SU-DHL-6 (cell line): ENCODE data around the gene TOM1L2.

Source experiments
- CTCF ChIP-seq: fragments of 200-600 bp; sonication (generic); IDR thresholded peaks from one replicate; pipeline ENCODE4 v1.5.1; 2017; ENCODE audit warnings: antibody characterized with exemption, mild to moderate bottlenecking, low read length, moderate library complexity; ENCODE audit not compliant: insufficient read depth, poor library complexity, severe bottlenecking
- EZH2phosphoT487 ChIP-seq: fragments of 200-600 bp; sonication (generic), shearing (Covaris generic); conservative IDR thresholded peaks from 2 replicates; pipeline ENCODE4 v1.6.1; 2018; ENCODE audit warnings: mild to moderate bottlenecking, antibody characterized with exemption, low read length, moderate library complexity, mixed read lengths

- TF ChIP-seq CTCF (no peak), EZH2phosphoT487 (no peak)
These were observed 176.9 kb downstream of the TOM1L2 start for GRCh38 chr17:17795296-17795695.
